AG08396 (cell line): ENCODE measurements around the gene PDXDC1.
A peak's percentile ranks its signal among the peaks of the same experiment; 100 is the strongest.
"Not testable (repeated sequence)": the region's sequence is repeated elsewhere in the genome, so short reads cannot be mapped to it uniquely, and the experiment has no call there.

Experiments used
- DNase-seq: peaks from one replicate; pipeline ENCODE4 v3.0.0; 2012; ENCODE audit warnings: low spot score, mixed read lengths

Gene PDXDC1

GRCh38 chr16:15037003-15037402 is 62.2 kb downstream of the PDXDC1 start:
- DNase-seq, result no peak

GRCh38 chr16:15037745-15038144 is 62.9 kb downstream of the PDXDC1 start:
- no peak for DNase-seq

GRCh38 chr16:15038689-15039088 is 63.9 kb downstream of the PDXDC1 start:
- DNase-seq, result no peak

- peak; percentile 86 for DNase-seq
Observed at GRCh38 chr16:15041271-15042004, 66.6 kb downstream of the PDXDC1 start.

- no peak for DNase-seq
Observed at GRCh38 chr16:15043344-15043743, 68.5 kb downstream of the PDXDC1 start.

- DNase-seq, result no peak
Observed at GRCh38 chr16:15044286-15044685, 69.5 kb downstream of the PDXDC1 start.

GRCh38 chr16:15045270-15045669 is 70.4 kb downstream of the PDXDC1 start:
- DNase-seq, result not testable (repeated sequence)

- no peak for DNase-seq
Observed at GRCh38 chr16:15046692-15047376, 72.0 kb downstream of the PDXDC1 start.

- DNase-seq, result no peak
Observed at GRCh38 chr16:15049581-15050180, 74.9 kb downstream of the PDXDC1 start.

- DNase-seq, result not testable (repeated sequence)
Observed at GRCh38 chr16:15050440-15050839, 75.6 kb downstream of the PDXDC1 start.

- no peak for DNase-seq
Observed at GRCh38 chr16:15051387-15051951, 76.6 kb downstream of the PDXDC1 start.

- DNase-seq, result no peak
Observed at GRCh38 chr16:15052747-15053476, 78.1 kb downstream of the PDXDC1 start.

GRCh38 chr16:15053904-15054303 is 79.1 kb downstream of the PDXDC1 start:
- DNase-seq, result no peak

- DNase-seq, result no peak
Observed at GRCh38 chr16:15054357-15055140, 79.7 kb downstream of the PDXDC1 start.

GRCh38 chr16:15055141-15056053 is 80.6 kb downstream of the PDXDC1 start:
- peak; percentile 48 for DNase-seq

- DNase-seq, result no peak
Observed at GRCh38 chr16:15057681-15058417, 83.0 kb downstream of the PDXDC1 start.

- no peak for DNase-seq
Observed at GRCh38 chr16:15059324-15059723, 84.5 kb downstream of the PDXDC1 start.

- not testable (repeated sequence) for DNase-seq
Observed at GRCh38 chr16:15062085-15062810, 87.4 kb downstream of the PDXDC1 start.

- DNase-seq, result not testable (repeated sequence)
Observed at GRCh38 chr16:15065961-15066360, 91.1 kb downstream of the PDXDC1 start.
